Measurements from ENCODE around the gene MAML2. TPM values are rescaled to one million over a fixed set of nuclear protein-coding genes. Genes with fewer than 3 reads are reported as not detected.

Gene MAML2
- total RNA-seq, 2 donors from 2014 or later, result 26.5 to 27.9 TPM

DNA sequence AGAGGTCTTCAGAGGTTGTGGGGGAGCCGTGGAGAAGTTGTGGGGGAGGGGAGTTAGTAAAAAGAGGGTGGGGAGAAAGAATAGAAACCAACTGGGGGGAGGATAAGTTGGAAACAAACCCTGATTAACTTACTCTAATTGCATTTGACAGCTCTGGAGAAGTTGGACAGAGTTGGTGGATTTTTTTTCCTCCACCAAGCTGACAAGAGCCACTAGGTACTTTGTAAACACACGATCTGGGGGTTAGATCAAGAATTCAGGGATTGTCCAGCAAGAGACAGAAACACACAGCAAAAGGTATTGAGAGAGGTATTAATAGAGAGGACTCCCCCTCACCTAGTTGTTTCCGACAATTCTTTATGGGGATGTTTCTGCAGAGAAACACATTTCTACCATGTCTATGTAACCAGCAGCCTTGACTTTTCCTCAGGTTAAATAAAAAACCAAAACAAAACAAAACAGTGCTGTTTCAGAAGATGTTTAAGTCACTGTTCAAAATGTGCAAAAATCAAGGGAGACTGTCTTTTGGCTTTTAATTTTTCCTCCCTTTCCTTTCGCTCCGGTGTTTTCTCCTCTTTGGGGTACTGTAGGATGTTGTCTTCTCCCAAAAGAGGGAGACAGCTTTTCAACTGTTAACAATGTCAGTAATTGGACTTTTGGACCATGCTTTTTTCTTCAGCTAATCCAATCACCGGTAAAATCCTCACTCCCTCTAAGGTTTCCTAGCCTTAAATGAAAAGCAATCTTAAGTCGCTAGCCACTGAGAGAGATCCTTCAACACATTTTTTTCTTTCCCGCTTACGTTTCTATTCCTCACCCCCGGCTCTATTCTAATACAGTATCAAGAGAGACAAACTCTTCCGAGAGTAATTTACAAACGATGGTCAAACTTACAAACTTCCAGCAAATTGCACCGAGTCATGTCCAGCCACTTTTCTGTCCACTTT is 708 bp downstream of the MAML2 start:
- no peak for ATAC-seq
- Mint-ChIP-seq H3K36me3 (peaks cover 25 to 39% of the 10 kb centered on the region in 2 donors), H3K27ac (peak overlapping the region; percentile 93 to 96), H3K9me3 (no peaks in the 10 kb centered on the region)
- no peak for DNase-seq (ENCODE audit: low spot score in 2 of 2)

DNA sequence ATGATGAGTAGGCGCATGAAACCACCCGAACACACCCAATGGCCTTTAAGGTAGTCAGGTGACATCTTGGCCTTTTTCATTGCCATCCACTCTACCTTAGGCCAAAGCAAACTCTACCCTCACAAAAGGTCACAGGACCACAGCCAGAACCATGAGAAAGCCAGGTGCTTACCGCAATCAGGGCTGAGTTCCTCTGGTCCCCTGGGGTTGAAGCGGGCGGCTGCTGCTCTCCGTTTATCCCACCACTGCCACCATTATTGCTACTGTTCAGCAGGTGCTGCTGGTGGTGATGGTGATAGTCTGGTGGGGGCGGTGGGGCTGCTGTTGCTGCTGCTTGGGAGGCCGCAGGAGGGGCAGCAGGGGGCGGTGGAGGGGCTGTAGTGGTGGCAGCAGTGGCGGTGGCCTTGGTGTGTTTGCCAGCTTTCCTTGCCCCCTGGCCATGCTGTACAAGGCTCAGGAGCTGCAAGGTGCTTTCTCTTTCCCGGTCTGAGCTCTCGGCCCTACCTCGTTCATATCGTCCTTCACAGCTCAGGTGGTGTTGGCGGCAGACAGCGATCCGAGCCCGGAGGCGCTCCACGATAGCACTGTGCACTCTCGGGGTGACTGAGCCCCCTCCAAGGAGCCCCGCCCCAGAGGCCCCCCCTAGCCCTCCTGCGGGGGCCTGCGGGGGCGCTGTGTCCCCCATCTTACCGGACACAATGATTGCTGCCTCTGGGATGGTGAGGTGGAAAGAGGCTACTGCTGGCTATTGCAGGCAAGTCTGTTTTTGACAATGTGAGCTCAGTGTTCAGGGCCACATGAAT is 1.6 kb downstream of the MAML2 start:
- Mint-ChIP-seq H3K36me3 (peaks cover 25 to 40% of the 10 kb centered on the region in 2 donors), H3K9me3 (no peaks in the 10 kb centered on the region), H3K27ac (peak overlapping the region; percentile 93 to 96)
- ATAC-seq (peak; percentile 49 to 66), DNase-seq (ENCODE audit: low spot score in 2 of 2) (peak; percentile 55 to 76)

DNA sequence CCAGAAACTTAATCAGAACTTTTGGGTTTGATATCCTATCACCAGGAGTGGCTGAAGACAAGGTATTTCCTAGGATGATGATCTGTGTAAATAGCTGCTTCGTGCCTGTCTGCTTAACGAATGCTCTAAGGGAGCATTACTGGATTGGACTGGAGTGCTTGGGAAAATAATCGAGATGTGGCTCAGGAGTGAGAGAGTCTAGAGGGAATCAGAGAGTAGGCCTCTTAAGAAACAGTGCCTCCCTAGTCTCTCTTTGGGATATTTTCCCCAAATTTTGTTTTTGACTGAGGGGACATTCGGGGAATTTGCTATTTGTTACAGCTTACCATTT is 2.5 kb downstream of the MAML2 start:
- no peak for ATAC-seq

DNA sequence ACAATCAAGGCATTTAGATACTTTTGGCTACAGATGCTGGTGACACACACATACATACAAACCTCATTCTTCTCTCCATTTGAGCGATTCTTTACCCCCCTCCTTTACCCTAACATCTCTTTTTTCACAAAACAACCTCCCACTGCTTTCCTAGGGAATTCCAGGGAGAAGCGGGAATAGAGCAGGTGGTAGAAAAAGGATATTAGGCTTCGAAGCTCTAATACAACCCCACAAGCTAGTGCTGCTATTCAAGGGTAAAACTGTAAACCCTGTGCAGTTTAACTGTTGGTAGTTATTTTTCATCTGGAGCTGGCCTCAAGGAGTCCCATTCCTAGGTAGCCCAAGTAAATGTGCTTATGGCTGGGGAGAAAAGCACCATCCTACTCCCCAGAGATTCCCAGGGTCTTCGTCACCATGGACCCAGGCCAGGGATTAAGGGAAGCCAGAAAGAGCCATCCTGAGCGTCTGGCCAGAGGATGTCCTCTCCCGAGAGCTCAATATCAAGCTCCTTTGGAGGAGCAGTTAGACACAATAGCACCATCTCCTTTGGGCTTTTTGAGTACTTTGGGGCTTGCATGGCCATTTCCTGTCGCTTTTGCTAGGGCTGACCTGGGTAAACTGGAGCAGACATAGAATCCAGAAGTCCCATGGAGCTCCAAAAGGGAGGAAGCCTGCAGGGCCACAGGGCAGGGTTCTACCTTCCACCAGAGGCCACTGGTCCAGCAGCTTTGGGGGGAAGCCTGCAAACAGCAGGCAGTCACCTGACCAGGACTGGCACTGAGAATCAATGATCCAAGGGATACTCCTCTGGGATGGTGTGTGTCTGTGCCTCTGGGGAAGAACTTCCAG is 3.1 kb downstream of the MAML2 start:
- Mint-ChIP-seq H3K27ac (peak overlapping the region; percentile 84 to 93), H3K36me3 (peaks cover 35 to 40% of the 10 kb centered on the region in 2 donors), H3K9me3 (no peaks in the 10 kb centered on the region)
- DNase-seq (ENCODE audit: low spot score in 2 of 2), result no peak
- no peak for ATAC-seq

More for the DNA sequence above, 2.5 kb downstream of the MAML2 start:
- H3K36me3 Mint-ChIP-seq, result peaks cover 29 to 40% of the 10 kb centered on the region in 2 donors
- H3K27ac Mint-ChIP-seq, result peak overlapping the region; percentile 84 to 93
- no peaks in the 10 kb centered on the region for H3K9me3 Mint-ChIP-seq
- DNase-seq (ENCODE audit: low spot score in 2 of 2), result no peak

DNA sequence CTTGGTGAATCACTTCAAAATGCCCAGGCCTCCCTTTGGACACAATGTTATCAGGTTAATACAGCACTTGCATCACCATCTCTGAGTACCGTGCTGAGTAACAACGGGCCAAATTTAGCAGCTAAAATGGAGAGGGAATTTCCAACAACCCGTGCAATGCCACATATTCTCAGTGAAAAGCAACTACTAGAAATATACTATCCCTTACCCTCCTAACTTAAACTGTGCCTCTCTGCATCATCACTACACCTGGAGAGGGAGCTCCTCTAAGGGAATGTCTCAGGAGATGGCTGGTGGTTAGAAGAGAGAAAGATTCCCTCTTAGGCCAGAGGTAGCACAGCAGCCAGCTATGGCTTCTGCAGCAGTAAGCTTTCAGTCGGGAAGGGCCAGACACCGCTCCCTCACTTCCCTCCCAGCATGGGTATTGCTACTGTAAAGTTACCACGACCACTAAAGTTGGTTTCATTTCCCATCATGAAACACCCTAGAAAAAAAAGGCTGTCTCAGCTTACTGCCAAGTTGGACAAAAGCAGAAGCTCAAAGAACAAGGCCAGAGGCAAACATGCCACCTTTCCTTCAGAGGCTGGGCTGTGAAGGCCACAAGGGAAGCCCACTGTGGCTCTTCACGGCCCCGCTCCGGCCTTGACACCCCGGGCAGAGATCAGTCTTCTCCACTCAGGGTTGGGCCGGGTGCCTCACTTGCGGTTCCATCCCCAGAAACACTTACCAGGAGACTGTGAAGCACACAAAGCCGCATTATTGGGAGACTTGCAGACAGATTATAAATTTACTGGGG is 3.9 kb downstream of the MAML2 start:
- Mint-ChIP-seq H3K36me3 (peaks cover 40 to 44% of the 10 kb centered on the region in 2 donors), H3K27ac (peak overlapping the region; percentile 84 to 93), H3K9me3 (no peaks in the 10 kb centered on the region)
- ATAC-seq, result peak; percentile 17 to 19
- peak in 1 of 2 donors; percentile 19 for DNase-seq (ENCODE audit: low spot score in 2 of 2)

DNA sequence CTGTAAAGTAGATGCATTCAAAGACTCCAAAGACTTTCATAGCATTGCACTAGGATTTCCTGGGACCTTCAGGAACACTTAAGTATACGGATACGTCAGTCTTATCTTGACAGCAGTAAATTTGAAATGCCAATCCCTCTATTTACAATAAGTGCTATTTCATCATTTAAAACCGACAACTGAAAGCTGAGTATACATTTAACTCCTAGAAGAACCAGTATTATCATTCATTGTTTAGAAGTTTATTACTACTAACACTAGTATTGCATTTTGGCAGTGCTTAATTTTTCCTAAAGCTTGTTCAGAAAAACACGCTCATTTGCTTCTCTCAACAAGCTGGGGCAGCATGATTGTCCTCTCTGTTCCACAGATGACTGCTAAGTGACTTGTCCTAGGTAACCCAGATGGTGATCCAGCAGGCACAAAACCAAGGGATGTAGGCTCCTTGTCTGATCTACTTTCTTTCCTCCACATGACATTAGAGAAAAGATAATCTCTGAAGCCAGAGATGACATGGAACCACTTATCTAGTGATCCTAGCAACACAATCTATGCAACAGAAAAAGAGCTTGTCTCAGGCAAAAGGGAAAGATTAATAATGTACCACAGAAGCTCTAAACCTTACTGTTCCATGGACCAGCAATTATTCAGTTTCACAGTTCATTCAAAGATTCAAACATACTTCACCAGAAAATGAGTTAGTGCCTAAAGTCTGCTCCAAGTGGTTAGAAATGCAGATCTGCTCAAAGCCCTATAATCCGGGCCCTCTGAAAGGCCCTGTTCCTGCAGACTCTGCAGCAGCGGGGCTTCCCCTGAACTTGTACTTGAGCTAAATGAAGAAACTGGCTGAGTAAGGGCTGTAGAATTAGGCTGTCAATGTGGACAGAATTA is 5.2 kb downstream of the MAML2 start:
- peak overlapping the region; percentile 38 to 93 for H3K27ac Mint-ChIP-seq
- peak in 1 of 2 donors; percentile 31 for DNase-seq (ENCODE audit: low spot score in 2 of 2)
- peak; percentile 27 to 36 for ATAC-seq
- peaks cover 37 to 48% of the 10 kb centered on the region in 2 donors for H3K36me3 Mint-ChIP-seq
- no peaks in the 10 kb centered on the region for H3K9me3 Mint-ChIP-seq

DNA sequence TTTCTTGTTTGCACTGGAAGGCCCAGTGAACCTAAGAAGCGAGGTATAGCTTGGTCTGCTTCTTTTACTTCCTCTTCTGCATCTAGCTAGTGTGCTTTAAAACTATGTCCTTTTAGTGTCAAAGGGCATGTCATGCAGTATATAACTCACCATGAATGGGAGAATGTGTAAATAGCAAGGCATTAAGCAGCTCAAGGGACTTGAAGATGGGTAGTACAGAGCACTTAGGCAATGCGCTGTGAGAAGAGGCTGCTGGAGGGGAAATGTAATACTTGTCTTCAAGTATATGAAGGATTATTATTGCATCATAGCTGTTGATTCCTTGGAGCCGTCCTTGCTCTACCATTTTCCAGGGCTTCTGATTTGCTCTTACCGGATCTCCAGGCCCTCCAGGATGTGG is 7.6 kb downstream of the MAML2 start:
- Mint-ChIP-seq H3K27ac (no peak overlapping the region), H3K9me3 (no peaks in the 10 kb centered on the region), H3K36me3 (peaks cover 13 to 35% of the 10 kb centered on the region in 2 donors)
- no peak for ATAC-seq
- DNase-seq (ENCODE audit: low spot score in 2 of 2), result no peak

DNA sequence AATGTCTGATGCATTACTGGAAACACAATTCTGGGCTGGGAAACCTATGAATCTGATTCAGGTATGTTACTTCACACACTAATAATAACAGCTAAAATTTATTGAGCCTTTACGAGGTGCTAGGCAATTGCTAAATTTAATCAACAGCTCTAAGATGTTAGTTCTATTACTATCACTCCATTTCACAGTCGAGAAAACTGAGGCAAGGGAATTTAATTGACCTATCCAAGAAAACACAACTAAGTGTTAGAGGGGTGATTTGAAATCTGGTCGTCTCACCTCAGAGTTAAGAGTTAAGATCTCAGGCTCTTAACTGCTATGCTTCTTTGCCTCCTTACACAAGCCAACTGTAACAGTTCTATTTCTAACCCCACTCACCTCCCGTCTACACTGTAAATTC is 8.8 kb downstream of the MAML2 start:
- H3K9me3 Mint-ChIP-seq, result no peaks in the 10 kb centered on the region
- ATAC-seq, result no peak
- no peak overlapping the region for H3K27ac Mint-ChIP-seq
- peaks cover 7 to 37% of the 10 kb centered on the region in 2 donors for H3K36me3 Mint-ChIP-seq
- DNase-seq (ENCODE audit: low spot score in 2 of 2), result no peak

DNA sequence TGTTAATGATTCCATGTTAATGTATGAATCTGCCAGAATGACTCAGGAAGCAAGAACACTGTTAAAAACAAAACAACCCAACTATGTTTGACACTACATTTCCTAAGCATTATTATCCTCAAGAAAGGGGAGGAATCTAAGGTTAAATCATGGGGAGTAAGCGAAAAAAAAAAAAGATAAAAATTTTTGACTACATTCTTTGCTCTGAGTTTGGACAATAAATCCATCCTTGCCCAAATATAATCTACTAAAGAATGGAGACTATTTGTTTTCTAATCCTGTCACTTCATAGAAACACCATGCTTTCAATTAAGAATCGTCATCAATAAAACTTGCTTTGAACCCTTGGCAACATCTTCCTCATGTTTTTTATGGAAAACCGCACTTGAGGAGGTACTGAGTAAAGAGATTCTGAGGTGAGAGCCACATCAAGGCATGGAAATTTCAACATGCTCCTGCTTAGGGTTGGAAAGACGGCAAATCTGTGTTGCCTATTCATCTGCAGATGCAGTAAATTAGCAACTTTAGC is 9.7 kb downstream of the MAML2 start:
- DNase-seq (ENCODE audit: low spot score in 2 of 2) (no peak), ATAC-seq (no peak)
- H3K27ac Mint-ChIP-seq, result no peak overlapping the region
- H3K36me3 Mint-ChIP-seq, result peaks cover 6 to 46% of the 10 kb centered on the region in 2 donors
- H3K9me3 Mint-ChIP-seq, result no peaks in the 10 kb centered on the region

DNA sequence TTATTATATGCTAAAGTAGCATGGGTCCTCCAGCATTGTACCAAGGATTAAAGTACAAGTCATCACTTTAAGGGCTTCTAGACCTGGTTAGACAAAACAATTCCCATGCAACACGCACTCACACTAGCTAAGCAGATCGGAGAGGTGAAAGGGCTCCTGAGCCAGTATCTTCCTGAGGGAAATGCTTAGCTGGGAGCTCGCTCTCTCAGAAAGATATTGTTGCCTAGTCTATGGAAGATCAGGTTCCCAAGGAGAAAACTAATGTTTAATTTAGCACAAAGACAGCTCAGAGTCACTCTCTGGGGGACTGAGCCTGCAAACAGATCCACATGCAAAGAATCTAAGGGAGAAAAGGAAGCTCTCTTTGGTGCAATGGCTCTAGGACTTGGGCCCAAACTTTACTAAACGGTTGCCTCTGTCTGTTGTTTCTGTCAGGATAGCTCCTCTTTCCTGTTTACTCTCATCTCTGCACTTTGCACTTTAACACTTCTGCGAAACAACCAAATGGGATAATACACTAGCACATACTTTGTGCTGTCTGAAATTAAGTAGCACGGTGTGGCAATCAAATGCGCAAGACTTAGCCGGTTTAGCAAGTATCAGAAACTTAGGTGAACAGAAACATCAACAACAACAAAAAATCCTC is 10.7 kb downstream of the MAML2 start:
- DNase-seq (ENCODE audit: low spot score in 2 of 2), result no peak
- Mint-ChIP-seq H3K9me3 (no peaks in the 10 kb centered on the region), H3K36me3 (peaks cover 0 to 48% of the 10 kb centered on the region in 2 donors), H3K27ac (peak overlapping the region in 1 of 2 donors; percentile 30)
- no peak for ATAC-seq

DNA sequence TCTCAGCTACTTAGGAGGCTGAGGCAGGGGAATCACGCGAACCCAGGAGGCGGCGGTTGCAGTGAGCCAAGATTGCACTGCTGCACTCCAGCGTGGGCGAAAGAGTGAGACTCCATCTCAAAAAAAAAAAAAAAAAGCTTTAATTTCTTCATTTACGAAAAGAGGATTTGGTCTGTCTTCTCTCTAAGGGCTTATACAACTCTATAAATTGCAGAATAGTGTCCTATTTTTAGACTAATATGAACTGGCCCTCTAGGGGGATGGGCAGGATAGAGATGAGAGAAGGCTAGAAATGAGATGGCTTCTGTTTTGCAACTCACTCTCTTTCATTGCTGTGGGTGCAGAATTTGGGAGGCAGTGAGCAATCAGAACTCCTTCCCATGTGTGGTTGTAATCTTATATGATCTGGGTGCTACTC is 11.3 kb downstream of the MAML2 start:
- Mint-ChIP-seq H3K27ac (peak overlapping the region in 1 of 2 donors; percentile 30), H3K9me3 (no peaks in the 10 kb centered on the region), H3K36me3 (peaks cover 0 to 48% of the 10 kb centered on the region in 2 donors)
- peak in 1 of 2 donors; percentile 25 for ATAC-seq
- no peak for DNase-seq (ENCODE audit: low spot score in 2 of 2)

DNA sequence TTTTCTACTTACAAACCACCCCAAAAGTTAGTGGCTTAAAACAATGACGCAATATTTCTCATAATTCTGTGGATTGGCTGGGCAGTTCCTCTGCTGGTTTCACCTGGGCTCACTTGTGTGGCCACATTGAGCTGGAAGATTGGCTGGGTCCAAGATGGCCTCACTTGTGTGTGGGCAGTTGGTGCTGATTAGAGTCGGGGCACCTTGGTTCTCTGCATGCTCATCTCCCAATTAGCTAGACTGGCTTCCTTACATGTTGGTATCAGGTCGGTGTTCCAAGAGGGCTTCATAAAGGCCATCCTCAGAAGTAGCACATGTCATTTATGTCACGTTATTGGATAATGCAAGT is 12.5 kb downstream of the MAML2 start:
- H3K36me3 Mint-ChIP-seq, result peaks cover 0 to 47% of the 10 kb centered on the region in 2 donors
- H3K27ac Mint-ChIP-seq, result peak overlapping the region; percentile 83 to 88
- DNase-seq (ENCODE audit: low spot score in 2 of 2), result no peak
- no peak for ATAC-seq
- no peaks in the 10 kb centered on the region for H3K9me3 Mint-ChIP-seq

DNA sequence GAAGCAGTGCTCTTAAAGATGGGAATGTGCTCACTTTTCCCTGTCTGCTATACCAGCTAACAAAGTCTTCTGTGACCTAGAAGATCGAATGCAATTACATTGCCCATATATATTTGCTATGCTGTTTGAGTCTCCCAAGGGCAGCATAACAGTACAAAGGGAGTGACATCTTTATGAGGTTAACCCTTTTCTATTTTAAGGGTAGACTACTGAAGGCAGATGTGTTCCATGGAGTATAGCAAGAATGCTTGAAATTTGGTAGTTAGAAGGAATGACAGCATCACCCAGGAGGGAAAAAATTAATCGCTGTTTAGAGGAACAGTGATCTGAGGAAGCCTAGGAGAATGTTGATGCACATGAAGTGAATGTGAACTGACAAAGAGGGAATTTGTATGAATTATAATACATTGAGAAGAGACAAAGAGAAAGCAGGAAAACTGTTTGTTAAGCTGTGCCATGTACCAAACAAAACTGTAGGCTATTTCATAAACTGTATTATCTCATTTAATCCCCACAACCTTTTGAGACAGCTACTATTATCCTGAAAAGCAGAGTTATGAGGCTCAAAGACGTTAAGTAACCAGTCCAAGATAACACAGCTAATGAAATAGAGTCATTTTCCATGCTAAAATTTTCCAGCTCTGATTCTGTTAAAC is 13.0 kb downstream of the MAML2 start:
- peak in 1 of 2 donors; percentile 26 for ATAC-seq
- no peaks in the 10 kb centered on the region for H3K9me3 Mint-ChIP-seq

DNA sequence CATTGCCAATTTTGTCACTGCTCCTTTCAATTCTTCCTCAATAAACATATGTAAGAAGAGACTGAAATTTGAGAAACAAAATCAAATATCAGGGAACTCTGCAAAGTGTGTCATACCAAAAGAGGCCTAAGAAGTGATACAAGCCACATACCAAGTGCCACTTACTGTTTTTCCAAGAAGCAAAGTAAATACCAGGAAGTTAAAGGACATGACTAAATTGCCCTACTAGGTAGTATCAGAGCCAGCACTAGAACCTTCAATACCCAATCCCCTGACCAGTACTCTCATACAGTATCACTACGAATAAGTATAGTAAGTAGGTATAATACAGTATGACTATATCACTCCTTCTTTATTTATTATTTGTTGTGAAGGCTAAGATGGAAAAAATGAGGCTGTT is 13.6 kb downstream of the MAML2 start:
- H3K36me3 Mint-ChIP-seq, result peaks cover 0 to 38% of the 10 kb centered on the region in 2 donors
- H3K27ac Mint-ChIP-seq, result peak overlapping the region; percentile 66 to 88
- ATAC-seq (peak; percentile 92 to 96), DNase-seq (ENCODE audit: low spot score in 2 of 2) (no peak)
- no peaks in the 10 kb centered on the region for H3K9me3 Mint-ChIP-seq

More for the DNA sequence above, 13.0 kb downstream of the MAML2 start:
- peak overlapping the region; percentile 66 to 88 for H3K27ac Mint-ChIP-seq
- H3K36me3 Mint-ChIP-seq, result peaks cover 0 to 44% of the 10 kb centered on the region in 2 donors
- no peak for DNase-seq (ENCODE audit: low spot score in 2 of 2)
